ENCODE data around the gene AUTS2. TPM values are rescaled to one million over a fixed set of nuclear protein-coding genes. Genes with fewer than 3 reads are reported as not detected.

The AUTS2 gene
- total and polyA plus RNA-seq, 9 of the 15 experiments (the other 6 are each of a cell fraction or from before 2014, with no cell fraction given) = 0.58 TPM; not detected in 8

DNA sequence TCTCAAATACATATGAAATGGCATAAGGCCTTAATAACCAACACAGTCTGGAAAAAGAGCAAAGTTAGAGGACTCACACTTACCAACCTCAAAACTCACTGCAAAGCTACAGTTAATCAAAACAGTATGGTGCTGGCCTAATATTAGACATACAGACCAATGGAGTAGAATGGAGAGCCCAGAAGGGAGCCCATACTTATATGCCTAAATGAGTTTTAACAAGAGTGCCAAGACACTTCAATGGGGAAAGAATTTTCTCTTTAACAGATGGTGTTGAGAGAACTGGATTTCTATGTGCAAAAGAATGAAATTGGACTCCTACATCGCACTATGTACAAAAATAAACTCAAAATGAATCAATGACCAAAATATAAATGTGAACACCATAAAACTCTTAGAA is 522.6 kb downstream of the AUTS2 start:
- ChIA-PET POLR2A (no interaction called here), CTCF (ENCODE audit: low intra/inter-chr PET ratio) (no interaction called here)
- Histone ChIP-seq H3K27me3 (ENCODE audit: control insufficient read depth in 2 of 2, insufficient read depth in 2 of 2, low read length in 2 of 2) (no peaks in the 10 kb centered on the region), H3K4me3 (no peak overlapping the region), H3K9me3 (replicated peaks; ENCODE audit: control insufficient read depth, insufficient read depth, low read depth, low read length) (no peaks in the 10 kb centered on the region), H4K20me1 (replicated peaks; ENCODE audit: control insufficient read depth, insufficient read depth, low read length) (no peaks in the 10 kb centered on the region), H3K79me2 (ENCODE audit: control insufficient read depth, insufficient read depth, low read length) (no peaks in the 10 kb centered on the region), H3K4me1 (replicated peaks in 1 of 2; ENCODE audit: control insufficient read depth in 2 of 2, insufficient read depth in 2 of 2, low read length in 2 of 2) (no peaks in the 10 kb centered on the region), H3K9me1 (ENCODE audit: control insufficient read depth, insufficient read depth, low read length) (no peaks in the 10 kb centered on the region), H3K27ac (ENCODE audit: extremely low read depth, low read depth, low read length) (no peak overlapping the region), H3K4me2 (ENCODE audit: insufficient read depth, low read length) (no peak overlapping the region), H3K36me3 (ENCODE audit: control insufficient read depth, insufficient read depth, low read length) (no peaks in the 10 kb centered on the region), H3K9ac (ENCODE audit: insufficient read depth in 1 of 2, low read depth in 2 of 2, low read length in 2 of 2) (no peak overlapping the region), H2AFZ (ENCODE audit: low read depth, low read length) (no peak overlapping the region)
- BruUV-seq (replicated peaks) = no TSS peak
- ATAC-seq (no peak), FAIRE-seq (no peak), DNase-seq (ENCODE audit: extremely low read depth in 1 of 4, low spot score in 3 of 4) (no peak)
- TF ChIP-seq HDAC6 (IDR thresholded peaks at IDR 0.05; ENCODE audit: low read depth, low read length) = no peak
- no peak for TF ChIP-seq ZNF41 (CRISPR knock-in tag; conservative IDR thresholded peaks at IDR 0.05)
- TF ChIP-seq PHF21A (IDR thresholded peaks at IDR 0.05; ENCODE audit: borderline replicate concordance, low read depth) = no peak
- no peak for TF ChIP-seq CEBPB (tag; IDR thresholded peaks at IDR 0.05)
- no peak for TF ChIP-seq HNRNPH1 (optimal IDR thresholded peaks at IDR 0.05; ENCODE audit: low read depth, low read length)
- TF ChIP-seq, protein P1, sequence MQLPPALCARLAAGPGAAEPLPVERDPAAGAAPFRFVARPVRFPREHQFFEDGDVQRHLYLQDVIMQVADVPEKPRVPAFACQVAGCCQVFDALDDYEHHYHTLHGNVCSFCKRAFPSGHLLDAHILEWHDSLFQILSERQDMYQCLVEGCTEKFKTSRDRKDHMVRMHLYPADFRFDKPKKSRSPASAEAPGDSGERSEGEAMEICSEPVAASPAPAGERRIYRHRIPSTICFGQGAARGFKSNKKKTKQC (CRISPR knock-in tag; IDR thresholded peaks at IDR 0.05) = no peak
- TF ChIP-seq, protein P2, sequence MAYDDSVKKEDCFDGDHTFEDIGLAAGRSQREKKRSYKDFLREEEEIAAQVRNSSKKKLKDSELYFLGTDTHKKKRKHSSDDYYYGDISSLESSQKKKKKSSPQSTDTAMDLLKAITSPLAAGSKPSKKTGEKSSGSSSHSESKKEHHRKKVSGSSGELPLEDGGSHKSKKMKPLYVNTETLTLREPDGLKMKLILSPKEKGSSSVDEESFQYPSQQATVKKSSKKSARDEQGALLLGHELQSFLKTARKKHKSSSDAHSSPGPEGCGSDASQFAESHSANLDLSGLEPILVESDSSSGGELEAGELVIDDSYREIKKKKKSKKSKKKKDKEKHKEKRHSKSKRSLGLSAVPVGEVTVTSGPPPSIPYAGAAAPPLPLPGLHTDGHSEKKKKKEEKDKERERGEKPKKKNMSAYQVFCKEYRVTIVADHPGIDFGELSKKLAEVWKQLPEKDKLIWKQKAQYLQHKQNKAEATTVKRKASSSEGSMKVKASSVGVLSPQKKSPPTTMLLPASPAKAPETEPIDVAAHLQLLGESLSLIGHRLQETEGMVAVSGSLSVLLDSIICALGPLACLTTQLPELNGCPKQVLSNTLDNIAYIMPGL (CRISPR knock-in tag; IDR thresholded peaks at IDR 0.05) = no peak
- no peak for TF ChIP-seq NR2F6 (CRISPR knock-in tag; IDR thresholded peaks at IDR 0.05)
- TF ChIP-seq, protein P3, sequence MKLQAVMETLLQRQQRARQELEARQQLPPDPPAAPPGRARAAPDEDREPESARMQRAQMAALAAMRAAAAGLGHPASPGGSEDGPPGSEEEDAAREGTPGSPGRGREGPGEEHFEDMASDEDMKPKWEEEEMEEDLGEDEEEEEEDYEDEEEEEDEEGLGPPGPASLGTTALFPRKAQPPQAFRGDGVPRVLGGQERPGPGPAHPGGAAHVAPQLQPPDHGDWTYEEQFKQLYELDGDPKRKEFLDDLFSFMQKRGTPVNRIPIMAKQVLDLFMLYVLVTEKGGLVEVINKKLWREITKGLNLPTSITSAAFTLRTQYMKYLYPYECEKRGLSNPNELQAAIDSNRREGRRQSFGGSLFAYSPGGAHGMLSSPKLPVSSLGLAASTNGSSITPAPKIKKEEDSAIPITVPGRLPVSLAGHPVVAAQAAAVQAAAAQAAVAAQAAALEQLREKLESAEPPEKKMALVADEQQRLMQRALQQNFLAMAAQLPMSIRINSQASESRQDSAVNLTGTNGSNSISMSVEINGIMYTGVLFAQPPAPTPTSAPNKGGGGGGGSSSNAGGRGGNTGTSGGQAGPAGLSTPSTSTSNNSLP (IDR thresholded peaks at IDR 0.05; ENCODE audit: borderline replicate concordance, low read depth, low read length) = no peak
- no peak for TF ChIP-seq HSF4 (CRISPR knock-in tag; IDR thresholded peaks at IDR 0.05; ENCODE audit: borderline replicate concordance)
- TF ChIP-seq NCOR1 (IDR thresholded peaks at IDR 0.05) = no peak
- TF ChIP-seq TAF15 (IDR thresholded peaks at IDR 0.05; ENCODE audit: low read depth, low read length) = no peak
- TF ChIP-seq EHMT2 (IDR thresholded peaks at IDR 0.05) = no peak
- TF ChIP-seq FUS (optimal IDR thresholded peaks at IDR 0.05; ENCODE audit: low read depth, low read length) = no peak
- TF ChIP-seq ZNF830 (CRISPR knock-in tag; IDR thresholded peaks at IDR 0.05) = no peak
- no peak for TF ChIP-seq NR2C2 (CRISPR knock-in tag; IDR thresholded peaks at IDR 0.05)
- TF ChIP-seq NR2C2 (tag; IDR thresholded peaks at IDR 0.05) = no peak
- TF ChIP-seq HIVEP1 (CRISPR knock-in tag; IDR thresholded peaks at IDR 0.05) = no peak
- no peak for TF ChIP-seq TCF3 (CRISPR knock-in tag; IDR thresholded peaks at IDR 0.05)
- WGBS (ENCODE audit: insufficient coverage, low coverage, missing lambda C conversion rate) = 0% methylated on average over 1 of the region's 1 CpG
- intact Hi-C loops (cut with micrococcal nuclease) = no loop called here
- in situ Hi-C loops (cut with MboI) = no loop called here
